GM12865 (cell line): ENCODE data around the gene ASTN1.

Experiments used
- DNase-seq: peaks from one replicate; pipeline ENCODE4 v3.0.0; 2010; ENCODE audit warnings: low read depth
- H3K4me3 ChIP-seq: 2 replicates; pipeline ENCODE4 v1.5.1; 2011; ENCODE audit warnings: mild to moderate bottlenecking, low read depth, low read length, control low read depth
- TF ChIP-seq, protein P1 (sequence below): IDR thresholded peaks from 2 replicates; pipeline ENCODE4 v1.5.1; 2011; ENCODE audit warnings: low read length, control low read depth, low read depth, inconsistent platforms; ENCODE audit not compliant: insufficient read depth; ENCODE audit errors: missing control alignments

ASTN1 gene

DNA sequence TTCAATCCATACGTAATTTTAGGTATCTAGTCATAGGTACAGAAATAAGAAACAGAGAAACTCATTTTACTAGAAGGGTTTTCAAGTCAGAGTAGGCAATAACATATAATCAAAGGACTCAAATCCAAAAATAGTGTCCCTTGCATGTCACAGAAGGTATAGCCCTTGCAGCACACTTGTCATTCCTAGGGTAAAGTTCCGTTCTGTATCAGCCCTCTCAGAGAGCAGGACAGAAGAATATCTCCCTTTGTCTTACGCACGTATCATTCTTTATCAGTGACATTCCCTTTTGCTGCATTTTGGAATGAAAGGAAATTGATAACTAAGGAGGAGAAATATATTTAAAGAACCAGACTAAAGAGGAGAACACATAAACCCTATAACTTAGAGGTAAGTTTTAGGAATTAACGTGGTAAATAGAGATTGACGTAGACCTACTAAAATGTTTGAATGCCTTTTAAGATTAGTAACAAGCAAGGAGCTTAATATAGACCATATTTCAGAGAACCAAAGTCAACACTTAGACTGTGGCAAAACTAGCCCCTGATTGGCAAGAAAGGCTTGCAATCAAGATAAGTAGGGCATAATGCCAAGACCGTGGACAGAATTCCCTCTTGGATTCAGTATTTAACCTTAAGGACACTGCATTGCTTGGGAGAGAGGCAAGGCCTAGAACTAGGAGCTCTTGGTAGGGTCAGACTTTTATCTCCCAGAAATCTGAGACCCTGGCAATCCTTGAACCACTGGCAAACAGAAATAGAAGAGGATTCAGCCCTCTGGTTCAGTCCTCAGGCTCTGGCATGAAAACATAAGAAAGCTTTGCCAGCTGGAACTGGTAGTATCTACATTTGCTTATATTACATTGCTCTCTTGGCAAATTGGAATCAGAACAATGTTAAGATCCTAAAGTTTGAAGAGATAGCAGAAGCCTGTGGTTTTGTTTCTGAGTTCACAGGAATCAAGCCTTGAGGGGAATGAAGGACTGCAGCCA, 232.1 kb downstream of the ASTN1 start:
- no peak overlapping the region for H3K4me3 ChIP-seq
- DNase-seq: no peak
- TF ChIP-seq, protein P1, sequence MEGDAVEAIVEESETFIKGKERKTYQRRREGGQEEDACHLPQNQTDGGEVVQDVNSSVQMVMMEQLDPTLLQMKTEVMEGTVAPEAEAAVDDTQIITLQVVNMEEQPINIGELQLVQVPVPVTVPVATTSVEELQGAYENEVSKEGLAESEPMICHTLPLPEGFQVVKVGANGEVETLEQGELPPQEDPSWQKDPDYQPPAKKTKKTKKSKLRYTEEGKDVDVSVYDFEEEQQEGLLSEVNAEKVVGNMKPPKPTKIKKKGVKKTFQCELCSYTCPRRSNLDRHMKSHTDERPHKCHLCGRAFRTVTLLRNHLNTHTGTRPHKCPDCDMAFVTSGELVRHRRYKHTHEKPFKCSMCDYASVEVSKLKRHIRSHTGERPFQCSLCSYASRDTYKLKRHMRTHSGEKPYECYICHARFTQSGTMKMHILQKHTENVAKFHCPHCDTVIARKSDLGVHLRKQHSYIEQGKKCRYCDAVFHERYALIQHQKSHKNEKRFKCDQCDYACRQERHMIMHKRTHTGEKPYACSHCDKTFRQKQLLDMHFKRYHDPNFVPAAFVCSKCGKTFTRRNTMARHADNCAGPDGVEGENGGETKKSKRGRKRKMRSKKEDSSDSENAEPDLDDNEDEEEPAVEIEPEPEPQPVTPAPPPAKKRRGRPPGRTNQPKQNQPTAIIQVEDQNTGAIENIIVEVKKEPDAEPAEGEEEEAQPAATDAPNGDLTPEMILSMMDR: no peak

DNA sequence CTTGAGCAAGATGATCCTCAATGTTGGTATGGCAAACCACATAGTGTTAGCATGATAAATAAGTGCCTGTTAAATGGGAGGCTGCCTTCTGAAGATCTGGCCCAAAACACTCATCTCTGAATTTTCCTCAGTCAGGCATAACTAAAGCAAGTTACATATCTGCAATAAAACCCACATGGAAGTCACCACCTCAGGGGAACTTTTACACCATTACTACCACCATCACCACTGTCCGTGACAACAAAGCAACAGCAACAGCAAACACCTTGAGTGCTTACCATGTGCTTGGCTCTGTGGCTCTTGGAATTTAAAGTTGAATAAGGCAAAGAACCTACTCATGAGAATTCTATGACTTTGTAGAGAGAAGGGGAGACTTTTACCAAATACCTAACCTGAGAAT, 233.0 kb downstream of the ASTN1 start:
- no peak for DNase-seq
- TF ChIP-seq, protein P1: no peak
- H3K4me3 ChIP-seq: no peak overlapping the region

DNA sequence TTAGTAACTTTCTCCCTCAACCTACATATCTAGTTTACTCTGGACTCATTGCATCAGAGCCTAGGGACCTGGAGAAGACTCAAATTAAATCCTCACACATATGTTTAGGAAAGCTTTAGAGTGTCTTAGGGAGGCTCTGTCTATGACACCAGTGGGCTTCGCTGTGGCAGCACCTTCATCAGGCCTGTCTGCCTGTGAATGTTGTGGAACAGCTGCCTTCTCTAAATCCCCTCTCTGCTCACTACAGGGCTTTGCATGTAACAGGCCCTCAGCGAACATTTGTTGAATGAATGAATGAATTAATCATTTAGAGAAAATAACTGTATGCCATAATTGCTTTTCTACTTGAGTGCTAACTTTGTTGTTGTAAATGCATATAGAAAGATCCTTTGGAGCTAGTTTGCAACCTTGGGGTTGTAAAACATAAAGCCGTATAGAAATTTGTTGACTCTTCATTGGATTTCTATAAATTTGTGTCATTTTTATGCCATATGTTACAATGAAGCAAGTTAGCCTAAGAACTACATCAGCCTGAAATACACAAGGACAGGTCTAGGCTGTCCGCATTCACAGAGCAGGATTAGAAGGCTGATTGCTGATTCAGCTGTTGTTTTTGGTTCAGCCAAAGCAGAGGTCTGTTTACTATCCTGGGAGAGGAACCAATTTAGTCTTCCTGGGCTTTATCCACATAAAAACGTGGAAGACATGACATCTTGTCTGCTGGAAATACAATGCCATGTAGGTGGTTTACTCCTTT, 238.0 kb downstream of the ASTN1 start:
- DNase-seq: no peak

DNA sequence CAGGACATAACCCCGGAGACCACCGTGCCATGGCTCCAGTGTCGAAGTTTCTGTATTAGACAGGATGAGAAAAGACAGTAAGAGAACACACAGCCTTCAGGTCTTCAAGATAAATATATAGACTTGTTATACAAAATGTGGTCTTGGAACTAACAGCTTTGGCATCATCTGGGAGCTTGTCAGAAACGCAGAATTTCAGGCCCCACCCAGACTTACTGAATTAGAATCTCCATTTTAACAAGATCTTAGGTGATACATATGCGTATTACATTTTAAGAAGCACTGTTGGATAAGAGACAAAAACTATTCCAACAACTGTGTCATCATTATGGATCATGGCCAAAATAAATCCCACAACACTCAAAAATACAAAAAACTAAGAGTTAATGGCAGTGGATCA, 239.3 kb downstream of the ASTN1 start:
- TF ChIP-seq, protein P1: no peak
- DNase-seq: no peak
- no peak overlapping the region for H3K4me3 ChIP-seq

More for the DNA sequence above, 238.0 kb downstream of the ASTN1 start:
- H3K4me3 ChIP-seq: no peak overlapping the region
- TF ChIP-seq, protein P1: no peak

GRCh38 chr1:176923283-176923682, 241.2 kb downstream of the ASTN1 start:
- TF ChIP-seq, protein P1: no peak
- DNase-seq: no peak
- H3K4me3 ChIP-seq: no peak overlapping the region

DNA sequence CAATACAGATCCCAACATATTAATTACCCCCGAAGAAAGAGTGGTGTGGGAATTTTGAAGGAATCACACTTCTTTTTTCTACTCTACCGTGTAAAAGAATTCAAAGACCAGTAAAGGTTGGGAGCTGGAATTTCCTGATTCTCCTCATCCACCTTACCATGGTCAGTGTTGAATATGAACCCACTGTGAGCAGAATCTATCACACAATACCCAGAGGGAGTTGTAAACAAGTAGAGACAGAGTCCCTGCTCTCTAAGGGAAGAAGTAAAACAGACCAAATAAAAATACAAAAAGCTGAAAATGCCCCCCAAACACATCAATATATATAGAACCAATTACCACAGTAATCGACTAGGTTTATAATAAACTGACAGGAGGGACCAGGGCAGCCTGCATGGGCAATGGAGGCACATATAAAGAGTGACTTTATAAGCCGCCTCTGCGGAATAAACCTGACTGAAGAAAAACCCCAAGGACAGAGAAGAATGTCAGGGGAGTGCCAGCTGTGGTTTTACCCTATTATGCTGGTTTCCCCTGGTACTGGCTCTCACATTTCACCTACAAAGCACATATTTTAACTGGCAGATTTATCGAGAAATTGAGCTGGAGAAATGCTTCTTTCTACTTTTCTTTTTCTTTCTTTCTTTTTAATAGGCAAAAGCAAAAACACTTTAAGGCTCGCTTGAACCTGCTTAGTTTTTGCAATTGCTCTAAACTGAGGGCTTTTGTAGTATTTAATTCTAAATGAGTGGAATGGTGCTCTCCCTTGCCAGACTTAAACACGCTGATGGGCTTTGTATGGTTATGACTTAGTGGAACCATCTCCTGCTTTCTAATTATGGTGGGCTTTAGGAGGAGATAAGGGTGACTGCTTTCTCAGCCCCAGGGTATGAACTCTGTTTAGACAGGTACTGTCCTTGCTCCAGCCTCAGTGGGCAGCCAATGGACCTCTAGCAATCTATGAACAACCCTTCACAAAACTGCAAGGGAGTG, 244.8 kb downstream of the ASTN1 start:
- TF ChIP-seq, protein P1: no peak
- no peak overlapping the region for H3K4me3 ChIP-seq
- DNase-seq: peak; percentile 3
